Cardiac fibroblast (primary cell): Measurements from ENCODE around the gene AP3M1.

Source experiments
- DNase-seq, 2 donors: peaks; one replicate each; pipeline versions ENCODE4 v3.0.0 to v3.0.0-alpha.2; 2010; ENCODE audit warnings: low read depth in 2 of 2
- H3K4me3 ChIP-seq, 2 donors: replicated peaks in 1 of 2; 1 replicate in 1 of 2; 2 replicates in 1 of 2; pipeline ENCODE4 v1.5.1; 2011; ENCODE audit warnings: low read depth in 2 of 2, low read length in 2 of 2, mild to moderate bottlenecking in 2 of 2, moderate library complexity in 1 of 2
- CTCF ChIP-seq: IDR thresholded peaks from one replicate; pipeline ENCODE4 v1.5.1; 2011; ENCODE audit warnings: low read depth, mild to moderate bottlenecking, low read length, inconsistent platforms

Gene AP3M1

GRCh38 chr10:74175510-74176379 is 25.1 kb upstream of the AP3M1 start:
- TF ChIP-seq CTCF = no peak
- no peak for DNase-seq
- H3K4me3 ChIP-seq = peak overlapping the region; percentile 96 to 97

GRCh38 chr10:74174521-74174920 is 23.9 kb upstream of the AP3M1 start:
- TF ChIP-seq CTCF = no peak
- no peak for DNase-seq
- no peak overlapping the region for H3K4me3 ChIP-seq

- TF ChIP-seq CTCF = no peak
- DNase-seq = no peak
- no peak overlapping the region for H3K4me3 ChIP-seq
Measured at GRCh38 chr10:74171625-74172024, 21.0 kb upstream of the AP3M1 start.

- TF ChIP-seq CTCF = no peak
- H3K4me3 ChIP-seq = no peak overlapping the region
- no peak for DNase-seq
Measured at GRCh38 chr10:74167443-74167842, 16.8 kb upstream of the AP3M1 start.

GRCh38 chr10:74165530-74165901 is 14.9 kb upstream of the AP3M1 start:
- H3K4me3 ChIP-seq = no peak overlapping the region
- TF ChIP-seq CTCF = no peak
- peak in 1 of 2 donors; percentile 45 for DNase-seq

- no peak overlapping the region for H3K4me3 ChIP-seq
- no peak for DNase-seq
- TF ChIP-seq CTCF = no peak
Measured at GRCh38 chr10:74164716-74165529, 14.3 kb upstream of the AP3M1 start.
